Sigmoid colon (tissue), 7 donors: ENCODE data around the gene PTBP3. TPM values are rescaled to one million over a fixed set of nuclear protein-coding genes. Genes with fewer than 3 reads are reported as not detected.

ENCODE experiments used
- DNase-seq: peaks from one replicate; pipeline ENCODE4 v3.0.0-alpha.2; 2019
- H3K27ac ChIP-seq, 4 donors: fragments of 200-600 bp; sonication (generic); one replicate each; pipeline ENCODE4 v1.5.1; 2016 to 2019; ENCODE audit warnings: mild to moderate bottlenecking in 1 of 4
- H3K27me3 ChIP-seq, 3 donors: fragments of 200-600 bp; sonication (generic); one replicate each; pipeline ENCODE4 v1.5.1; 2019; ENCODE audit warnings: mild to moderate bottlenecking in 1 of 3
- H3K36me3 ChIP-seq, 4 donors: fragments of 200-600 bp; sonication (generic); one replicate each; pipeline ENCODE4 v1.5.1; 2016 to 2019
- H3K4me1 ChIP-seq, 4 donors: fragments of 200-600 bp; sonication (generic); one replicate each; pipeline ENCODE4 v1.5.1; 2017 to 2019
- H3K4me3 ChIP-seq, 4 donors: fragments of 200-600 bp; sonication (generic); one replicate each; pipeline ENCODE4 v1.5.1; 2017 to 2019; ENCODE audit warnings: mild to moderate bottlenecking in 2 of 4, moderate library complexity in 1 of 4
- H3K9me3 ChIP-seq, 4 donors: fragments of 200-600 bp in 3 of 4; sonication (generic) in 3 of 4; one replicate each; pipeline versions ENCODE4 v1.5.1 to v1.6.1; 2013 to 2019
- EP300 ChIP-seq, 4 donors: sonication (generic); formaldehyde crosslinking; IDR thresholded peaks; one replicate each; pipeline ENCODE4 v1.6.1; 2017; ENCODE audit warnings: antibody characterized with exemption in 4 of 4
- POLR2A ChIP-seq, 2 donors: fragments of 450-650 bp; IDR thresholded peaks; one replicate each; pipeline ENCODE4 v1.6.1; 2016; ENCODE audit warnings: antibody characterized with exemption in 2 of 2, mild to moderate bottlenecking in 2 of 2, moderate library complexity in 2 of 2
- POLR2AphosphoS5 ChIP-seq, 4 donors: sonication (generic); formaldehyde crosslinking; IDR thresholded peaks; one replicate each; pipeline ENCODE4 v1.6.1; 2017; ENCODE audit warnings: antibody characterized with exemption in 4 of 4
- WGBS, 2 donors: extraction: QIAGEN DNeasy Blood & Tissue Kit; methylation state at CpG; one replicate each; pipeline ENCODE4 v1.1.7; 2013; 5-methylcytosine and 5-hydroxymethylcytosine counted together
- intact Hi-C: fragments of 100-400 bp; cut with DNase I; formaldehyde crosslinking; loops from one replicate; pipeline ENCODE4 v1.15.1; 2023
- polyA plus RNA-seq, 3 donors: library from polyadenylated mRNA; stranded (reverse); fragments of 200-250 nt; gene quantifications; one replicate each; pipeline ENCODE4 v1.2.3, GENCODE V29; 2013
- total RNA-seq, 4 donors: library from RNA; depleted of rRNA; stranded (reverse); fragments of >200 nt; gene quantifications; one replicate each; pipeline ENCODE4 v1.1.0, GENCODE V29; 2016
- TF ChIP-seq, protein P1 (sequence below), 4 experiments: fragments of 450-650 bp in 3 of 4; fragments of 200-600 bp in 1 of 4; IDR thresholded peaks; one replicate each; pipeline ENCODE4 v1.5.1; 2016 to 2019; ENCODE audit warnings: antibody characterized with exemption in 4 of 4, mild to moderate bottlenecking in 3 of 4, moderate library complexity in 2 of 4
- donor health status: healthy with polysubstance abuse.
- donor health status: Bipolar disorder and iron deficiency.
- donor health status: healthy.

Gene PTBP3
- total and polyA plus RNA-seq, 7 donors, result 19.4 to 42.5 (median 24.0) TPM

DNA sequence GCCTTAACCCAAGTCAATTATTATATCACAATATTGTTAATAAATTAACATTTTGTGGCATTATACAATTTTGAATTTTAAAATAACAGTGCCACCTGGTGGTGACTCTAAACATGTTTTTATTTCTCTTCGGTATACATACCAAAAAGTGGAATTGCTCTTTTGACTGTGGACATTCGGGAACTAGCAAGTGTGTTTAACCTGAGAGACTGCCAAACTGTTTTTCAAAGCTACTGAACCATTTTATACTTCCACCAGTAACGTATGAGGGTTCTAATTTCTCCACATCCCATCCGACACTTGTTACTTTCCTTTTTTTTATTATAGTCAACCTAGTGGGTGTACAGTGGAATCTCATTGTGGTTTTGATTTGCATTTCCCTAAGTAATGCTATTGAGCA, 28.2 kb upstream of the PTBP3 start:
- TF ChIP-seq, protein P1, sequence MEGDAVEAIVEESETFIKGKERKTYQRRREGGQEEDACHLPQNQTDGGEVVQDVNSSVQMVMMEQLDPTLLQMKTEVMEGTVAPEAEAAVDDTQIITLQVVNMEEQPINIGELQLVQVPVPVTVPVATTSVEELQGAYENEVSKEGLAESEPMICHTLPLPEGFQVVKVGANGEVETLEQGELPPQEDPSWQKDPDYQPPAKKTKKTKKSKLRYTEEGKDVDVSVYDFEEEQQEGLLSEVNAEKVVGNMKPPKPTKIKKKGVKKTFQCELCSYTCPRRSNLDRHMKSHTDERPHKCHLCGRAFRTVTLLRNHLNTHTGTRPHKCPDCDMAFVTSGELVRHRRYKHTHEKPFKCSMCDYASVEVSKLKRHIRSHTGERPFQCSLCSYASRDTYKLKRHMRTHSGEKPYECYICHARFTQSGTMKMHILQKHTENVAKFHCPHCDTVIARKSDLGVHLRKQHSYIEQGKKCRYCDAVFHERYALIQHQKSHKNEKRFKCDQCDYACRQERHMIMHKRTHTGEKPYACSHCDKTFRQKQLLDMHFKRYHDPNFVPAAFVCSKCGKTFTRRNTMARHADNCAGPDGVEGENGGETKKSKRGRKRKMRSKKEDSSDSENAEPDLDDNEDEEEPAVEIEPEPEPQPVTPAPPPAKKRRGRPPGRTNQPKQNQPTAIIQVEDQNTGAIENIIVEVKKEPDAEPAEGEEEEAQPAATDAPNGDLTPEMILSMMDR (IDR thresholded peaks at IDR 0.05), result peak; percentile 23 to 64 (median 46)
- TF ChIP-seq EP300 (IDR thresholded peaks at IDR 0.05) (no peak), POLR2A (IDR thresholded peaks at IDR 0.05) (no peak), POLR2AphosphoS5 (IDR thresholded peaks at IDR 0.05) (no peak)
- no peaks in the 10 kb centered on the region for H3K36me3 ChIP-seq
- 15 to 18% methylated on average over 4 of the region's 4 CpGs for WGBS, 2 donors
- no peak overlapping the region for H3K4me3 ChIP-seq
- no peaks in the 10 kb centered on the region for H3K9me3 ChIP-seq
- no peaks in the 10 kb centered on the region for H3K4me1 ChIP-seq
- no peaks in the 10 kb centered on the region for H3K27me3 ChIP-seq
- no peak overlapping the region for H3K27ac ChIP-seq
- DNase-seq, result no peak
- intact Hi-C loops, result loop anchor here (1.0 to 5.0 kb wide), 2 partner anchors 264 to 604 kb away; no protein-coding TSS in a partner anchor

DNA sequence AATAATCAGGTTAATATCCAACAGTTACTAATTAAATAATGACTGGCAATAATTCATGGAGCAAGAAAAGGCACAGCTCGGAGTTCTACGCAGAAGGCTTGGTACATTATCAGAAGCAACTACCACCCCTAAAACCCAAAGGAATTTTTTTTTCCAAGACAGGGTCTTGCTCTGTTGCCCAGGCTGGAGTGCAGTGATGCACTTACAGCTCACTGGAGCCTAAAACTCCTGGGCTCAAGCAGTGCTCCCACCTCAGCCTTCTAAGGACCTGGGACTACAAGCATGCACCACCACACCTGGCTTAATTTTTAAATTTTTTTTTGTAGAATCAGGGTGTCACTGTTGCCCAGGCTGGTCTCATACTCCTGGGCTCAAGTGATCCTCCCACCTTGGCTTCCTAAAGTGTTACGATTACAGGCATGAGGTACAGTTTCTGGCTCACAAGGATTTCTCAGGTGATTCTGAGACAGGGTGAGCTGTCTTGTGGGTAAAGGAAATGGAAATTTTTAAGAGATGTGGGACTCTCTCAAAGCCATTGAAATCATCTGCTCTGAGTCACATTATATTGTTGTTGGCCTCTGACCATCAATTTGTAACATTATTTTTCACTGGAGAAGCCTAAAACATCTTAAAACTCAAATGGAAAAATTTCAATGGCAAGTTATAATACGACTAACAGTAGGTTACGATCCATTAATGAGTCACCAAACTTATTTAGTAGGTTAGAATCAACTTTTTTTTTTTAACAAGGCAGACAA, 26.8 kb upstream of the PTBP3 start:
- no peak for DNase-seq
- Histone ChIP-seq H3K36me3 (no peaks in the 10 kb centered on the region), H3K4me1 (no peaks in the 10 kb centered on the region), H3K9me3 (no peaks in the 10 kb centered on the region), H3K27ac (no peak overlapping the region), H3K27me3 (no peaks in the 10 kb centered on the region), H3K4me3 (no peak overlapping the region)
- TF ChIP-seq EP300 (IDR thresholded peaks at IDR 0.05), result no peak
- no peak for TF ChIP-seq POLR2AphosphoS5 (IDR thresholded peaks at IDR 0.05)
- TF ChIP-seq POLR2A (IDR thresholded peaks at IDR 0.05), result no peak
- TF ChIP-seq, protein P1 (IDR thresholded peaks at IDR 0.05), result no peak
- 85 to 88% methylated on average over 5 of the region's 5 CpGs for WGBS, 2 donors
- intact Hi-C loops, result loop anchor here (5.0 kb wide), 1 partner anchor 603 kb away; no protein-coding TSS in a partner anchor

DNA sequence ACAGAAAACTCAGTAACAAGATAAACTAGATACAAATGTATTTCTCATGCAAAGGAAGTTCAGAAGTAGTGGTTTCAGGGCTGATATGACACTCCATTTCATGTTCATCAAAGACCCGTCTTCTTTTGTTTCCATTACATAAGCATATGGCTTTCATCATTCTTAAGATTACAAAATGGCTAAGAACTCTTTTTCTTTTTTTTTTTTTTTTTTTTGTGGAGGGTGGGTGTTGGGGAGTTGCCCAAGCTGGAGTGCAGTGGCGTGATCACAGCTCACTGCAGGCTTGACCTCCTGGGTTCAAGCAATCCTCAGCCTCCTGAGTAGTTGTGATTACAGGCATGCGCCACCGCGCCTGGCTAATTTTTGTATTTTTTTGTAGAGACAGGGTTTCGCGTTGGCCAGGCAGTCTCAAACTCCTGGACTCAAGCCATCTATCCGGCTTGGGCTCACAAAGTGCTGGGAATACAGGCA, 22.0 kb upstream of the PTBP3 start:
- 70 to 78% methylated on average over 8 of the region's 8 CpGs for WGBS, 2 donors
- no peaks in the 10 kb centered on the region for H3K36me3 ChIP-seq
- intact Hi-C loops, result no loop called here
- no peaks in the 10 kb centered on the region for H3K4me1 ChIP-seq
- no peaks in the 10 kb centered on the region for H3K27me3 ChIP-seq
- no peak overlapping the region for H3K27ac ChIP-seq
- TF ChIP-seq, protein P1 (IDR thresholded peaks at IDR 0.05), result no peak
- TF ChIP-seq POLR2A (IDR thresholded peaks at IDR 0.05), result no peak
- no peak for TF ChIP-seq EP300 (IDR thresholded peaks at IDR 0.05)
- no peak for TF ChIP-seq POLR2AphosphoS5 (IDR thresholded peaks at IDR 0.05)
- no peaks in the 10 kb centered on the region for H3K9me3 ChIP-seq
- DNase-seq, result no peak
- H3K4me3 ChIP-seq, result no peak overlapping the region

DNA sequence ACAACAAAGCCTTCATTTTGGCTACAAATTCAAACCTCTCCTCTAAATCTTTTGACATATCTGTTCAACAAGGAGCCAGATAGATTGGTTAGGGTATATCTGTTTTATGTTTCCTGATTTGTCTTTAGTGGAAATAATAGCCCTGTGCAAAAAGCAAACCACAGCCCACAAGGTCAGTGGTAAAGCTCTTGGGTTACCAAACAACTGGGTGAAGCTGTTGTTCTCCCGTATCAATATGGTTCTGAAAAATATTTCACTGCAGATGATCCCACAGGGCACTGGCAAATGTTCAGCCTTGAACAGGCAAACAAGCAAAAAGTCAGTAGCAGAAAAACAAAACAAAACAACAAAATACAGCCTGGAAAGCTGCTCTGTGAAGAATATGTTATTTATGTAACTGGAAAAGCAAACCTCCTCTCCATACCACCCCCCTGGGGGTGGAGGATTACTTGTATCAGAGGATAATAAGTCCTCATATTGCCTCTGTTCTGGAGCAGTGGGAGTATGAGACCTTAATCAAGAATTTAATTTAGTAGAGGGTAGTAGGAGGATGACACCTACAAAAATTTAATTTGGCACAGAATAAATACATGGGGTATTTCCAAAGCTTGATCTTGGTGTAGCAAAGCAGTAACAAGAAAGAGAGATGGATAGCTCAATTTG, 20.8 kb upstream of the PTBP3 start:
- intact Hi-C loops, result no loop called here
- H3K4me3 ChIP-seq, result no peak overlapping the region
- no peak for DNase-seq
- 77 to 84% methylated on average over 1 of the region's 1 CpG for WGBS, 2 donors
- H3K4me1 ChIP-seq, result no peaks in the 10 kb centered on the region
- H3K27me3 ChIP-seq, result no peaks in the 10 kb centered on the region
- H3K9me3 ChIP-seq, result no peaks in the 10 kb centered on the region
- no peak overlapping the region for H3K27ac ChIP-seq
- no peaks in the 10 kb centered on the region for H3K36me3 ChIP-seq
- TF ChIP-seq POLR2AphosphoS5 (IDR thresholded peaks at IDR 0.05), result no peak
- no peak for TF ChIP-seq POLR2A (IDR thresholded peaks at IDR 0.05)
- no peak for TF ChIP-seq EP300 (IDR thresholded peaks at IDR 0.05)
- TF ChIP-seq, protein P1 (IDR thresholded peaks at IDR 0.05), result no peak
